ENCODE measurements around the gene SLC47A2. TPM values are rescaled to one million over a fixed set of nuclear protein-coding genes. Genes with fewer than 3 reads are reported as not detected.

The SLC47A2 gene
- total RNA-seq, 6 donors from 2014 or later, result 0.09 TPM; not detected in 5

DNA sequence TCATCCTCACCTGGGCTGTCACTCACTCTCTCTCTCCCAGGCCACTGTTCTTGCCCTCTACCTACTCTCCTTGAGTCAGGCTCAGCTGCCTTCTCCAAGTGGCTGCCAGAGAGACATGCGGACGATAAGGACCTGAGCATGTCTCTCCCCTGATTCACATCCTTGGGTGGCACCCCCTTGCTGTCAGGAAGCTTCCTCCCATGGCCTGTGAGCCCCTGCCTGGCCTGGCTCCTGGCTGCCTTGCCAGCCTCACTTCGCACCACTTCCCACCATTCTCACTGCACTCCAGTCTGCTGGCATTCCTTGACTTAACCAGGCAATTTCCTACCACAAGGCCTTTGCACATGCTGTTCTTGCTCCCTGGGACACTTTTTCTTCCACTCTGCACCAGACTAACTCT lies 34.5 kb upstream of the SLC47A2 start:
- no peaks in the 10 kb centered on the region for H3K36me3 ChIP-seq
- 79 to 88% methylated on average over 2 to 3 of the region's 3 CpGs for WGBS, 2 donors
- H3K4me3 ChIP-seq, result no peak overlapping the region
- no peak for ATAC-seq (ENCODE audit: low FRiP score in 2 of 2)
- no peaks in the 10 kb centered on the region for H3K9me3 ChIP-seq
- peaks cover 0 to 28% (median 15%) of the 10 kb centered on the region in 4 donors for H3K4me1 ChIP-seq
- no peaks in the 10 kb centered on the region for H3K27me3 ChIP-seq
- peak overlapping the region in 1 of 4 donors; percentile 24 for H3K27ac ChIP-seq
- TF ChIP-seq CTCF (IDR thresholded peaks at IDR 0.05) (no peak), EP300 (IDR thresholded peaks at IDR 0.05) (no peak), POLR2A (IDR thresholded peaks at IDR 0.05) (no peak), POLR2AphosphoS5 (IDR thresholded peaks at IDR 0.05) (no peak)
- DNase-seq, result no peak

DNA sequence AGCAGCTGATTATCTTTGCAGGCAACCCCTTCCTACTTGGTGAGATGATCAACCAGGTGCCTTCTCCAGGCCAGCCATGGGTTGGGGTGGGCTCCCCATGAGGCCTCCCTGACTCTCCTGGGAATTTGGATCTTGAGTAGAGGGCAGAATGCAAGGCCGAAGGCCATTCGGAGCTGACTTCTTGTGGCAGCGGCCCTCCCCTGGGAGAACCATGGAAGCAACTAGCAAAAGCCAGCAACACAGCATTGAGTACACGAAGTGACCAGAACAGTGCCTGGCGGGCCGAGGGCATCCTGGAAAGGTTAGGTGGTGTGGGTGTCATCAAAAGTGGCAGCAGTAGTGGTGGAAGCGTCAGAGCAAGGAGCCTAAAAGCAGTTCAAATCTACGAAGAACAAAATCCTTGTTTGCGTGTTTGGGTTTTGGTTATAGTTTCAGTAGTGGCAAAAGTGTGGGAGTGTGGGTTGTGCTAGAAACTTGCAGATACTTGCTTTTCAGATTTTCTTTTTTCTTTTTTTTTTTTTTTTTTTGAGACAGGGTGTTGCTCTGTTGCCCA lies 33.7 kb upstream of the SLC47A2 start:
- Histone ChIP-seq H3K36me3 (no peaks in the 10 kb centered on the region), H3K27ac (no peak overlapping the region), H3K9me3 (no peaks in the 10 kb centered on the region), H3K27me3 (no peaks in the 10 kb centered on the region), H3K4me1 (peaks cover 3 to 32% (median 21%) of the 10 kb centered on the region in 4 donors), H3K4me3 (no peak overlapping the region)
- ATAC-seq (ENCODE audit: low FRiP score in 2 of 2) (no peak), DNase-seq (no peak)
- WGBS, 2 donors, result 85 to 95% methylated on average over 9 of the region's 9 CpGs
- TF ChIP-seq EP300 (IDR thresholded peaks at IDR 0.05) (no peak), POLR2A (IDR thresholded peaks at IDR 0.05) (no peak), POLR2AphosphoS5 (IDR thresholded peaks at IDR 0.05) (no peak), CTCF (IDR thresholded peaks at IDR 0.05) (no peak)

GRCh38 chr17:19748807-19749193 lies 32.4 kb upstream of the SLC47A2 start:
- DNase-seq (no peak), ATAC-seq (ENCODE audit: low FRiP score in 2 of 2) (no peak)
- Histone ChIP-seq H3K4me3 (no peak overlapping the region), H3K4me1 (peaks cover 5 to 42% (median 28%) of the 10 kb centered on the region in 4 donors), H3K27ac (peak overlapping the region in 2 of 4 donors; percentile 37 to 50), H3K27me3 (no peaks in the 10 kb centered on the region), H3K36me3 (no peaks in the 10 kb centered on the region), H3K9me3 (no peaks in the 10 kb centered on the region)
- TF ChIP-seq CTCF (IDR thresholded peaks at IDR 0.05), result no peak
- no peak for TF ChIP-seq EP300 (IDR thresholded peaks at IDR 0.05)
- no peak for TF ChIP-seq POLR2AphosphoS5 (IDR thresholded peaks at IDR 0.05)
- TF ChIP-seq POLR2A (IDR thresholded peaks at IDR 0.05), result no peak
- 70 to 83% methylated on average over 5 to 13 of the region's 13 CpGs for WGBS, 2 donors

GRCh38 chr17:19747829-19748806 lies 31.7 kb upstream of the SLC47A2 start, which contains the start of gene ALDH3A1:
ALDH3A1 (minus strand) TSS chr17:19748298; CDS start chr17:19745129, 3,169 bp downstream.
- Histone ChIP-seq H3K4me3 (no peak within 1 kb of the TSS), H3K27ac (peak within 1 kb of the TSS in 2 of 4 donors; percentile 37 to 50), H3K27me3 (no peaks in the 10 kb centered on the region), H3K4me1 (peaks cover 5 to 35% (median 22%) of the 10 kb centered on the region in 4 donors), H3K36me3 (no peaks in the 10 kb centered on the region), H3K9me3 (no peaks in the 10 kb centered on the region)
- no peak for ATAC-seq (ENCODE audit: low FRiP score in 2 of 2)
- TF ChIP-seq EP300 (IDR thresholded peaks at IDR 0.05) (no peak), POLR2A (IDR thresholded peaks at IDR 0.05) (no peak), POLR2AphosphoS5 (IDR thresholded peaks at IDR 0.05) (no peak), CTCF (IDR thresholded peaks at IDR 0.05) (no peak)
- WGBS, 2 donors, result 46 to 48% methylated on average over 14 to 25 of the region's 25 CpGs
- DNase-seq, result peak in 1 of 2 donors; percentile 48
